A549 treated with AZD9567 at 1 μM for 4 hours (cell line): ENCODE results near the gene MOB3A. TPM values are rescaled to one million over a fixed set of nuclear protein-coding genes. Genes with fewer than 3 reads are reported as not detected.

Experiments used
- total RNA-seq: library from RNA; stranded (reverse); fragments of 200-300 nt; extraction: Qiagen RNA extraction; gene quantifications from 5 replicates; pipeline ENCODE4 v1.2.3, GENCODE V29; 2022; ENCODE audit not compliant: insufficient read depth

The MOB3A gene
- total RNA-seq: 10.6 to 13.3 TPM (median 12.4 TPM) in 5 replicates

DNA sequence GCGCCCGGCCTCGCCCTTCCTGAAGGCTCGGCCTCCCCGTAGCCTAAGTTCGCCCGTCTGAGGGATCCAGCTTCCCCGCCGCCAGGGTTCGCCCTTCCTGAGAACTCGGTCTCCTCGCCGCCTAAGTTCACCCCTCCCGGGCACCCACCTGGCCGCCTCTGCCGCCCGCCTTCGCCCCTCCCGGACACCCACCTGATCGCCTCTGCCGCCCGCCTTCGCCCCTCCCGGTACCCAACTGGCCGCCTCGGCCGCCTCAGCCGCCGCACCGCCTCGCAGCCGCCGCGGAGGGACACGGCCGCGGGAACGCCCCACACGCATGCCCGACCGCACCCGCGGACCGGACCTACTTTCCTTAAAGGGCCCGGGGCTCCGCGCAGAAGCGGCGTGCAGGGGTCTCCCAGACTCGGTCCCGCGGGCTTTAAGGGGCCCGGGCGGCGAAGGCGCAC is at the start of gene MOB3A:
Gene MOB3A, minus strand, starts transcription at position 293 of the 446 bp plus-strand sequence. CDS start 17,766 bp downstream, outside the sequence.

DNA sequence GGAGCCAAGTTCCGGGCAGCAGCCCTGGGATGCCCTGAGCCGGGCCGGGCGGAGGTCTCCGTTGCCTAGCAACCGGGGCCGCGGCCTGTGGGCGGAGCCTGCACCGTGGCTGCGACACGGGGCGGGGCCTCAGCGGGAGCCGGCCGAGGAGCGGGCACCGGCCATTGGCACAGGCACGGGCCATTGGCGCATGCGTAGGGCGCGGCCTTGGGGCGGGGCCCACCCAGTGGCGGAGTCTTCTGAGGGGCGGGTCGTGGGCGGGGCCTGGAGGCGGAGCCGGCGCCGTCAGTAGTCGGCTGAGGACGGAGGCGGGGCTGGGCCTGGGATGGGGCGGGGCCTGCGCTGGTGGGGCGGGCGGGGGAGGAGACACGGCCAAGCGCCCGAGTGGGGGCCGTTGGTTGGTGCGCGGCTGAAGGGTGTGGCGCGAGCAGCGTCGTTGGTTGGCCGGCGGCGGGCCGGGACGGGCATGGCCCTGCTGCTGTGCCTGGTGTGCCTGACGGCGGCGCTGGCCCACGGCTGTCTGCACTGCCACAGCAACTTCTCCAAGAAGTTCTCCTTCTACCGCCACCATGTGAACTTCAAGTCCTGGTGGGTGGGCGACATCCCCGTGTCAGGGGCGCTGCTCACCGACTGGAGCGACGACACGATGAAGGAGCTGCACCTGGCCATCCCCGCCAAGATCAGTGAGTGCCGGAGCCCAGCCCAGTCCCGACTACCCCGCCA is 515 bp upstream of the MOB3A start, which contains the start of gene IZUMO4:
Gene IZUMO4, plus strand, starts transcription at position 436 of the 723 bp plus-strand sequence. Its CDS starts 31 bp downstream, at position 467.

DNA sequence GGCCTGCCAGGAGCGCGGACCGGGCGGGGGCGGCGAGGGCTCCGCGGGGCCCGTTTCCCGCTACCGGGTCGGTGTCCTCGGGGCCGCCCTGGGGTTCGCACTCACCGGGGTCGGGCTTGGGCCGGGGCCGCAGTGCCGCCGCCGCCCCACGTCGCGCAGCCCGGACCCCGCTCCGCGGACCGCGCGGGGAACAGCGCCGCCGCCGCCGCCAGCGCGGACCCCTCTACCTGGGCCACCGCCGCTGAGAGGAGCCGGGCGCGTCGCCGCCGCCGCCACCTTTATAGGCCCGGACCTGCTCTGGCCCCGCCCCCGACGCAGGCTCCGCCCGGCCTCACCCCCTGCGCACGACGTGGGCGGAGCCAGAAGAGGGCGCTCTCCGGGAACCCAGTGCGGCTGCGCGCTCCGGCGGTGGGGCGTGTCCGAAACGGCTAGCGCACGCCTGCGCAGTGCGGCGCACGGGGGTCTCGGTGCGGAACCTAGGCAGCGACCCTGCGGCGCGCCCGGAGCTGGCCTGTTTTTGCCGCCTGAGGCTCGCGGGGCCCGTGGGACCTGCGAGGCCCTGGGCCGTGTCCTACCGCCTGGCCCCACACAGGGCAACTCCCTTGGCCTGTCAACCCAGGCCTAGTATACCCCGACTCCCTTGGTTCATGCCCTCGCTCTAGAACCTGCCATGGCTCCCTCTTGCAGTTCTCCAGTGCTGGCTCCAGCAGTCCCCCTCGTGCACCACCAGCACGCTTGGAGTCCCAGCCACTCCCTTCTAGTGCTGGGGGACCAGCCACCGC is 44.9 kb downstream of the MOB3A start, which contains the start of gene MKNK2:
Gene MKNK2, minus strand, starts transcription at position 254 of the 782 bp plus-strand sequence. CDS start 393 bp downstream, outside the sequence.

Other genes with a start within 250 kb of the MOB3A start
- gene REXO1, start 247.8 kb downstream of the MOB3A start, total RNA-seq: 13.3 to 22.4 TPM (median 19.1 TPM) in 5 replicates
- gene KLF16, start 232.7 kb downstream of the MOB3A start, total RNA-seq: 19.6 to 32.8 TPM (median 29.1 TPM) in 5 replicates
- 15.9 to 41.3 TPM (median 38.5 TPM) in 5 replicates for gene ABHD17A, start 210.8 kb downstream of the MOB3A start, total RNA-seq
- gene ADAT3, start 190.9 kb downstream of the MOB3A start, total RNA-seq: 1.3 to 6.9 TPM (median 5.5 TPM) in 5 replicates
- gene SCAMP4, start 190.9 kb downstream of the MOB3A start, total RNA-seq: 49.8 to 57.3 TPM (median 55.6 TPM) in 5 replicates
- 42.0 to 51.9 TPM (median 49.1 TPM) in 5 replicates for gene CSNK1G2, start 155.2 kb downstream of the MOB3A start, total RNA-seq
- gene BTBD2, start 80.6 kb downstream of the MOB3A start, total RNA-seq: 40.2 to 71.9 TPM (median 43.9 TPM) in 5 replicates
- gene MKNK2, start 45.1 kb downstream of the MOB3A start, total RNA-seq: 50.1 to 74.3 TPM (median 67.8 TPM) in 5 replicates
- gene IZUMO4, start 589 bp upstream of the MOB3A start, total RNA-seq: 0.77 to 1.0 TPM (median 0.88 TPM) in 4 of 5 replicates, not detected in the other
- gene AP3D1, start 55.2 kb upstream of the MOB3A start, total RNA-seq: 68.1 to 84.4 TPM (median 79.2 TPM) in 5 replicates
- gene DOT1L, start 67.6 kb upstream of the MOB3A start, total RNA-seq: 8.0 to 17.3 TPM (median 16.2 TPM) in 5 replicates
- 35.5 to 62.3 TPM (median 61.5 TPM) in 5 replicates for gene PLEKHJ1, start 140.0 kb upstream of the MOB3A start, total RNA-seq
- gene SF3A2, start 140.5 kb upstream of the MOB3A start, total RNA-seq: 41.6 to 72.1 TPM (median 68.5 TPM) in 5 replicates
- 8.9 to 21.9 TPM (median 19.7 TPM) in 5 replicates for gene AMH, start 153.0 kb upstream of the MOB3A start, total RNA-seq
- gene JSRP1, start 160.1 kb upstream of the MOB3A start, total RNA-seq: 0.54 to 0.89 TPM (median 0.88 TPM) in 4 of 5 replicates, not detected in the other
- 0.07 TPM in 1 of 5 replicates, not detected in the others for gene PEAK3, start 185.8 kb upstream of the MOB3A start, total RNA-seq
- gene LINGO3, start 211.8 kb upstream of the MOB3A start, total RNA-seq: 0.03 to 0.07 TPM in 2 of 5 replicates, not detected in the others
- 114 to 155 TPM (median 147 TPM) in 5 replicates for gene LSM7, start 232.3 kb upstream of the MOB3A start, total RNA-seq
- 23.0 to 28.8 TPM (median 26.2 TPM) in 5 replicates for gene SPPL2B, start 232.4 kb upstream of the MOB3A start, total RNA-seq